OCI-LY3 (cell line): ENCODE measurements around the gene DIS3.
A peak's percentile ranks its signal among the peaks of the same experiment; 100 is the strongest.

Source experiments
- H2AFZ ChIP-seq: fragments of 200-600, 300-600 bp; shearing (Covaris generic); 2 replicates; pipeline ENCODE4 v1.6.0; 2014; ENCODE audit warnings: antibody characterized with exemption, low read depth, low read length
- H3K27ac ChIP-seq: fragments of 200-600, 300-600 bp; sonication (generic); 2 replicates; pipeline ENCODE4 v1.5.1; 2014; ENCODE audit warnings: mild to moderate bottlenecking, low read length, moderate library complexity, mixed read lengths
- H3K27me3 ChIP-seq: fragments of 200-600, 300-600 bp; sonication (generic); 2 replicates; pipeline ENCODE4 v1.6.1; 2014; ENCODE audit warnings: low read depth, low read length, mixed read lengths
- H3K36me3 ChIP-seq: fragments of 200-600, 300-600 bp; sonication (generic); replicated peaks from 2 replicates; pipeline ENCODE3; 2014; ENCODE audit warnings: low read depth, low read length, mixed read lengths
- H3K4me1 ChIP-seq: fragments of 300-600, 200-600 bp; sonication (generic); 2 replicates; pipeline ENCODE4 v1.6.1; 2014; ENCODE audit warnings: low read length, mixed read lengths
- H3K4me2 ChIP-seq: fragments of 200-600, 300-600 bp; sonication (generic); 2 replicates; pipeline ENCODE4 v1.6.1; 2014; ENCODE audit warnings: low read length, mixed read lengths
- H3K4me3 ChIP-seq: fragments of 300-600, 200-600 bp; sonication (generic); 2 replicates; pipeline ENCODE4 v1.5.1; 2014; ENCODE audit warnings: antibody characterized with exemption, mild to moderate bottlenecking, low read length, moderate library complexity
- H3K79me2 ChIP-seq: fragments of 300-600, 200-600 bp; shearing (Covaris generic); 2 replicates; pipeline ENCODE4 v1.6.1; 2014; ENCODE audit warnings: mild to moderate bottlenecking, low read length, mixed read lengths
- H3K9ac ChIP-seq: fragments of 300-600, 200-600 bp; shearing (Covaris generic); 2 replicates; pipeline ENCODE4 v1.6.0; 2014; ENCODE audit warnings: mild to moderate bottlenecking, low read length, moderate library complexity
- H3K9me3 ChIP-seq: fragments of 200-600, 300-600 bp; shearing (Covaris generic); 2 replicates; pipeline ENCODE4 v1.6.1; 2014; ENCODE audit warnings: low read length, mixed read lengths; ENCODE audit not compliant: insufficient read depth
- H4K20me1 ChIP-seq: fragments of 200-600, 300-600 bp; sonication (generic); 2 replicates; pipeline ENCODE4 v1.6.1; 2016; ENCODE audit warnings: low read length, mixed read lengths; ENCODE audit not compliant: insufficient read depth
- CTCF ChIP-seq: fragments of 200-600, 300-600 bp; sonication (generic); IDR thresholded peaks from 2 replicates; pipeline ENCODE4 v1.5.1; 2014; ENCODE audit warnings: antibody characterized with exemption, low read length, low read depth
- EZH2phosphoT487 ChIP-seq: fragments of 200-600 bp; shearing (Covaris generic); IDR thresholded peaks from 2 replicates; pipeline ENCODE4 v1.6.1; 2018; ENCODE audit warnings: antibody characterized with exemption, mixed run types, low read depth

Gene DIS3

GRCh38 chr13:72782717-72783116, 1.0 kb upstream of the DIS3 start:
- peaks cover 97% of the 10 kb centered on the region for H3K79me2 ChIP-seq
- H3K27me3 ChIP-seq = no peaks in the 10 kb centered on the region
- peak overlapping the region; percentile 62; the same call in 1 of the 2 replicates for H2AFZ ChIP-seq
- H3K9me3 ChIP-seq = no peaks in the 10 kb centered on the region
- peak overlapping the region; percentile 89 for H3K9ac ChIP-seq
- peaks cover 4% of the 10 kb centered on the region; the same call in 1 of the 2 replicates for H4K20me1 ChIP-seq
- peak overlapping the region; percentile 93 for H3K4me2 ChIP-seq
- TF ChIP-seq EZH2phosphoT487 = no peak
- TF ChIP-seq CTCF = no peak
- peak overlapping the region; percentile 92 for H3K4me3 ChIP-seq
- peaks cover 24% of the 10 kb centered on the region for H3K36me3 ChIP-seq
- H3K27ac ChIP-seq = peak overlapping the region; percentile 77; the same call in 1 of the 2 replicates
- peaks cover 22% of the 10 kb centered on the region for H3K4me1 ChIP-seq

- no peaks in the 10 kb centered on the region for H3K27me3 ChIP-seq
- no peak overlapping the region for H3K4me2 ChIP-seq
- no peak overlapping the region for H3K4me3 ChIP-seq
- peaks cover 23% of the 10 kb centered on the region for H3K79me2 ChIP-seq
- no peak overlapping the region for H2AFZ ChIP-seq
- H3K4me1 ChIP-seq = no peaks in the 10 kb centered on the region
- H4K20me1 ChIP-seq = no peaks in the 10 kb centered on the region
- TF ChIP-seq CTCF (no peak), EZH2phosphoT487 (no peak)
- H3K9me3 ChIP-seq = no peaks in the 10 kb centered on the region
- no peak overlapping the region for H3K9ac ChIP-seq
- H3K36me3 ChIP-seq = peaks cover 65% of the 10 kb centered on the region
- H3K27ac ChIP-seq = no peak overlapping the region
These were observed 7.7 kb downstream of the DIS3 start for GRCh38 chr13:72774019-72774418.

GRCh38 chr13:72763411-72763810, 18.3 kb downstream of the DIS3 start:
- H3K4me3 ChIP-seq = no peak overlapping the region
- H3K79me2 ChIP-seq = 0 out of 2 replicates have a peak, but pooled peaks cover 1% of the 10 kb centered on the region
- no peak overlapping the region for H3K4me2 ChIP-seq
- peaks cover 5% of the 10 kb centered on the region; the same call in 1 of the 2 replicates for H3K4me1 ChIP-seq
- no peak overlapping the region for H3K27ac ChIP-seq
- 0 out of 2 replicates have a peak, but pooled peaks cover 2% of the 10 kb centered on the region for H4K20me1 ChIP-seq
- no peak for TF ChIP-seq EZH2phosphoT487
- TF ChIP-seq CTCF = no peak
- H3K9ac ChIP-seq = no peak overlapping the region
- no peaks in the 10 kb centered on the region for H3K9me3 ChIP-seq
- peaks cover 79% of the 10 kb centered on the region for H3K36me3 ChIP-seq
- no peak overlapping the region for H2AFZ ChIP-seq
- no peaks in the 10 kb centered on the region for H3K27me3 ChIP-seq

GRCh38 chr13:72760189-72760588, 21.5 kb downstream of the DIS3 start:
- Histone ChIP-seq H4K20me1 (0 out of 2 replicates have a peak, but pooled peaks cover 3% of the 10 kb centered on the region), H3K4me2 (no peak overlapping the region), H3K4me1 (peaks cover 5% of the 10 kb centered on the region; the same call in 1 of the 2 replicates), H3K27me3 (no peaks in the 10 kb centered on the region), H3K9ac (no peak overlapping the region), H3K36me3 (peaks cover 76% of the 10 kb centered on the region), H2AFZ (no peak overlapping the region), H3K27ac (no peak overlapping the region), H3K9me3 (no peaks in the 10 kb centered on the region), H3K4me3 (no peak overlapping the region), H3K79me2 (0 out of 2 replicates have a peak, but pooled peaks cover 5% of the 10 kb centered on the region)
- TF ChIP-seq EZH2phosphoT487 (no peak), CTCF (no peak)
